Left cardiac atrium (tissue), 4 donors: ENCODE measurements around the gene KRT36. TPM values are rescaled to one million over a fixed set of nuclear protein-coding genes. Genes with fewer than 3 reads are reported as not detected.

ENCODE experiments used
- ATAC-seq, 2 donors: fragments of 200-7000 bp; cut with Tn5 transposase; one replicate each; pipeline ENCODE4 v1.9.1; 2020; ENCODE audit warnings: mild to moderate bottlenecking in 2 of 2, moderate library complexity in 2 of 2
- DNase-seq: peaks from one replicate; pipeline ENCODE4 v3.0.0-alpha.2; 2020
- intact Hi-C, 2 donors: fragments of 100-400 bp; cut with DNase I; formaldehyde crosslinking; loops; one replicate each; pipeline versions ENCODE4 v1.14.1 to v1.15.1; 2022 to 2023
- total RNA-seq, 2 donors: library from RNA; stranded (reverse); fragmentation: NEBNext Ultra II Directional; extraction: Animal tissue kit (Norgen Biotek cat#: 25700); gene quantifications; one replicate each; pipeline ENCODE4 v1.2.1, GENCODE V29; 2021
- donor health status: DM: no; HTN: yes; CAD: no.
- donor health status: DM: no; HTN: yes; CAD: no; lungs with severe emphysema.
- donor health status: DM: yes; HTN: yes; CAD: no.
- donor health status: Dilated cardiomyopathy.

KRT36 gene
- total RNA-seq, 2 donors from 2014 or later = not detected

- ATAC-seq = no peak
- no peak for DNase-seq
- intact Hi-C loops = no loop called here
Measured at GRCh38 chr17:41523225-41523593, 33.5 kb upstream of the KRT36 start.

DNA sequence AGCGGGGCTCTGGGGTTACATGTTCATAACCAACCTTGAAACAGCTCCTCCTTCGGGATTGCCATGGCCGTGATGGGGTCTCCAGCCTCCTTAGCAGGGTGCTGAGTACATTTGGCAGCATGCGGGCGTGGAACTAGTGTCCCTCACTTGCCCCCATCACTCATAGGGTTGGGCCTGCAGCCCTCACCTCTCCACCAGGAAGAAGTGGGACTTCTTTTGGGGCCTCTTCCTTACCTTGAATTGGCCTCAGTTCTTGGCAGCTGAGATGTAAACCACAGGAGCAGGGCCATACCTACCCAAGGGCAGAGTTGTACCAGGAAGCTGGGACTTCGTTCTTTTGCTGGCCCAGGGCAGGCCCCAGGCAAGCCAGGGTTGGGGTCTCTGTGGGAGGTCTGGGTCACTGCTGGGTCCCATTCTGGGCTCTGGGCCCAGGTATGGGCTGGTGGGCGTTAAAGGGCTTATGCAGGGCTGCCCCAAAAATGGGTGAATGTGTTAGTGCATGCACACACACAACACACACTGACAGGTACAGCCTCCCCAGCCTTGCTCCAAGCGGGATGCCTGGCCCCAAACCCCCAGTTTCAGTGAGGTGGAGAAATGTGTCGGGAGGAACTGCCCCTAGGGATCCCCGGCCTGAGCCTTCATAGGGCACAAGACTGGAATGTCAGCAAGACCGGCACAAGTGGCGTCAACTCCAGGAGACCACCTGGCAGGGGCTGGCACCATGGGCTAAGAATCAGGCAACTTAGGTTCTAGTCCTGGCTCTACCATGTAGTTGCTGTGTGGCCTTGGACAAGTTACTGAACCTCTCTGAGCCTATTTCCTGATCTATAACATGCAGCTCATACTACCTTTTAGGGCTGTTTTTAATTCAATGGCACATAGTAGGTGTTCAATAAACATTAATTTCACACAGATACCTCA lies 32.9 kb upstream of the KRT36 start:
- DNase-seq = no peak
- intact Hi-C loops = no loop called here
- ATAC-seq = no peak

- intact Hi-C loops = no loop called here
- no peak for DNase-seq
- peak in 1 of 2 donors; percentile 21 for ATAC-seq
Measured at GRCh38 chr17:41521574-41522261, 32.0 kb upstream of the KRT36 start.

GRCh38 chr17:41520821-41521521 lies 31.3 kb upstream of the KRT36 start:
- peak in 1 of 2 donors; percentile 20 for ATAC-seq
- no peak for DNase-seq
- intact Hi-C loops = no loop called here

GRCh38 chr17:41519501-41520224 lies 30.0 kb upstream of the KRT36 start:
- DNase-seq = no peak
- intact Hi-C loops = no loop called here
- ATAC-seq = peak in 1 of 2 donors; percentile 8

GRCh38 chr17:41518789-41519449 lies 29.2 kb upstream of the KRT36 start, which contains the start of gene KRT15:
Gene KRT15 (minus strand): TSS chr17:41518890. CDS start chr17:41518827, 63 bp downstream.
- ATAC-seq (peak in 1 of 2 donors; percentile 5), DNase-seq (no peak)
- intact Hi-C loops = no loop called here

GRCh38 chr17:41518031-41518430 lies 28.3 kb upstream of the KRT36 start:
- no peak for ATAC-seq
- DNase-seq = no peak
- intact Hi-C loops = no loop called here

- intact Hi-C loops = no loop called here
- DNase-seq (no peak), ATAC-seq (no peak)
Measured at GRCh38 chr17:41516830-41517283, 27.1 kb upstream of the KRT36 start.

DNA sequence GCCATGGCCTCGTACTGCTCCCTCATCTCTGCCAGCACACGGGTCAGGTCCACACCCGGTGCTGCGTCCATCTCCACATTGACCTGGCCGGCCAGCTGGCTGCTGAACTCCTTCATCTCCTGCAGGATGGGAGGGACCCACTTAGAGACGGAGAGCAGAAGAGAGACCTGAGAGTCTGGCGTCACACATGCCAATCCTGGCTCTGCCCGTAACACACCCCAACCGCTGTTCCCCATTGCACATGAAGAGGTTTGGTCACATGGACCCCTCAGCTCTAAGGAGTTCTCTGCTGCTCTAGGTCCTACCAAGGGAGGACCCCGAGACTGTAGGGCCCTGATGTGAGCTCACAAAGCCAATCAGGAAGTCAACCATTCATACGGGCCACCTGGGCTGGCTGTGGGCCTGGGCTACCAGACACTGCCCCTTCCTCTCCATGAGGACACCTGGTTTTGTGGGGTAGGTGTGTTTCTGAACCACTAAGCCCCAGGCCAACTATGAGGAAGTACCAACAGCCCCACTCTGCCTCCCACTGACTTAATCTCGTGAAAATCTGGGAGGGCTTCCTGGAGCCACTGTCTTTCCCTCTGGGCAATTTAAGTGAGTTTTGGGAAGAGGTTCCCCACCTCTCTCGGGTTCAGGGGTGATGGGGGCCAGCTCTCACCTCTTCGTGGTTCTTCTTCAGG lies 26.6 kb upstream of the KRT36 start:
- DNase-seq = no peak
- intact Hi-C loops = no loop called here
- ATAC-seq = no peak

- no peak for DNase-seq
- intact Hi-C loops = no loop called here
- no peak for ATAC-seq
Measured at GRCh38 chr17:41513168-41513547, 23.4 kb upstream of the KRT36 start.

DNA sequence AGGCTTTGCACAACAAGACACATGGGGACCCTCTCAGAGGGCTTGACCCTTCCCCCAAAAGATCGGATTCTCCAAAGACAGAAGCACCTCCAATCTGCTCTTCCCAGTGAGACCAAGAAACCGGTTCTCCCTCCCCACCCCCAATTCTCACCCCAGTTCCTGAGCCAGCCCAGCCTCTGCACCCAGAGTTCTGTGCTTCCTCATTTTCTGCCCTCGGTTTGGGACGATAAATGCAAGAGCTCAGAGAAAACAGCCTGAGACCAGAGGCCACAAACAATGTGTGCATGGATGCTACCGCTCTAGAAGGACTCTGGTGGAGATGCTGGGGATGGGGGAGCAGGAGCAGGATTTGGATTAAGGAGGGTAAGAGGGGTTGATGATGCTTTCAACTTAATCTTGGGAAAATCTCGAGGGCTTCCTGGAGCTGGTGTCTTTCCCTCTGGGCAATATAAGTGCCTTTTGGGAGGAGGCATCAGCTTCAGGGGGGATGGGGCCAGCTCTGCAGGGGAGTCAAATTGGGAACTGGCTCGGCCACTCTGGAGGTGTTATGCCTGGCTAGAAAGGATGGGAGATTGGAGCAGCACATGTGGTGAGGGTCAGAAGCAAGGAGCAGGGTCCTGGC lies 22.9 kb upstream of the KRT36 start:
- intact Hi-C loops = no loop called here
- no peak for ATAC-seq
- DNase-seq = no peak

GRCh38 chr17:41511716-41512115 lies 22.0 kb upstream of the KRT36 start:
- DNase-seq = no peak
- intact Hi-C loops = no loop called here
- no peak for ATAC-seq

GRCh38 chr17:41511116-41511515 lies 21.4 kb upstream of the KRT36 start:
- ATAC-seq = peak in 1 of 2 donors; percentile 56
- DNase-seq = no peak
- intact Hi-C loops = no loop called here

DNA sequence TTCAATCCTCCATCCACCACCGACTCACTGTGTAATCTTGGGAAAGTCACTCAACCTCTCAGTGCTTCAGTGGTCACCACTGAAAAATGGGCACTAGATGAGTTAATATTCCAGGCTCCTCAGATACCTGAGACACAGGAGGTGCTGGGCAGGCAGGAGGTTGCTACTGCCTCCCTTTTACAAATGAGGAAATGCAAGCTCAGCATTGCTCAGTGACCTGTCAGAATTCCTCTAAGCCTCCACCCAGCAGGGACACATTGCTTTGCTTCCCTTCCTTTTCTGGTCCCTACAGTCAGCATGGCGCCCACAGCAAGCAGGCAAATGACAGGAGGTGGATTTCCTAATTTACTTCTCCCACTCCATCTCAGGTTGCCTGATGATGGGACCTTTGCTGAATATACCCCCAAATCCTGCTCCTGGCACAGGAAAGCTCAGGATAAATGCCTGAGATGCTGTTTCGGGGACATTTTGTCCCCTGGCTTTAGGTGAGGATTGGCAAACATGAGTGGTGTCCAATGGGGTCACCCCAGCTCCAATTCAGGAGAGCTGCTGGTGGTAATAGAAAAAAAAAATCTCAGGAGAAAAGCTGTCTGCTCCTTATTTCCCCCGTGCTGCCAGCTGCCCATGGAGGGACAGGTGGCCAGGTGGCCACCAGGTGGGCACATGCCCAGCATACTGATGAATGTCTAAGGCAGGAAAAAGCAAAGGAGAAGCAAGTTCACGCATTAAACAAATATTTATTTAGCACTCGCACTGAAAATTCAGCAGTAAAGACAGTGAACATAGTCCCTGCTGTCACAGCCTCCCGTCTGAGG lies 20.7 kb upstream of the KRT36 start:
- no peak for DNase-seq

DNA sequence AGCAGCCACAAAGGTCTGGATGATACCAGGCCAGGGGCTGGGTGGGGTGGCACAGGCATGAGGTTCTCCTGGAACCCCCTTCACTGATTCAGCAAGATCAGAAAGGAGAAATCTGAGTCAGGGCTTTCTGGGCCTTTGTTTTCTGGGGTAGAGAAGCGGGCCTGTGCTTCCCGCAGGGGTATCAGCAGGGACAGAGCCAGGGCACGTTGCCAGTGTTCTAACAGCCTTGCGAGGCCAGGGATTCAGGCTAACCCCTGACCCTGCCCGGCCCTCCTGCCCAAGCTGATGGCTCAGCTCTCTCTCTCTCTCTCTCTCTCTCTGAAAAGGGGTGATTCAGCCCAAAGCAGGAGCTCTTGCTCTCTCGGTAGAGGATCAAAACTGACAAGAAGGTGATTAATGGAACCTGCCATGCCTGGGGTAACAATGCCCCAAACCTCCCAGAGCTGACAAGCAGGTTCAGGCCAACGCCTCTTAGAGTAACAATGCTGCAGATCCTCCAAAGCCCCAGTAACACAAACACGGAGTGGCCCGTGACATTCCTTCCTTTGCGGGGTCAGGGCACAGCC lies 17.7 kb upstream of the KRT36 start:
- intact Hi-C loops = no loop called here
- DNase-seq (no peak), ATAC-seq (no peak)

More for the DNA sequence above, 20.7 kb upstream of the KRT36 start:
- intact Hi-C loops = no loop called here
- no peak for ATAC-seq
